ENCODE data around the gene RNF39. TPM values are rescaled to one million over a fixed set of nuclear protein-coding genes. Genes with fewer than 3 reads are reported as not detected.
"Not testable (repeated sequence)": the region's sequence is repeated elsewhere in the genome, so short reads cannot be mapped to it uniquely, and the experiment has no call there.

The RNF39 gene
- total RNA-seq: not detected
- long read RNA-seq: 0 reads

DNA sequence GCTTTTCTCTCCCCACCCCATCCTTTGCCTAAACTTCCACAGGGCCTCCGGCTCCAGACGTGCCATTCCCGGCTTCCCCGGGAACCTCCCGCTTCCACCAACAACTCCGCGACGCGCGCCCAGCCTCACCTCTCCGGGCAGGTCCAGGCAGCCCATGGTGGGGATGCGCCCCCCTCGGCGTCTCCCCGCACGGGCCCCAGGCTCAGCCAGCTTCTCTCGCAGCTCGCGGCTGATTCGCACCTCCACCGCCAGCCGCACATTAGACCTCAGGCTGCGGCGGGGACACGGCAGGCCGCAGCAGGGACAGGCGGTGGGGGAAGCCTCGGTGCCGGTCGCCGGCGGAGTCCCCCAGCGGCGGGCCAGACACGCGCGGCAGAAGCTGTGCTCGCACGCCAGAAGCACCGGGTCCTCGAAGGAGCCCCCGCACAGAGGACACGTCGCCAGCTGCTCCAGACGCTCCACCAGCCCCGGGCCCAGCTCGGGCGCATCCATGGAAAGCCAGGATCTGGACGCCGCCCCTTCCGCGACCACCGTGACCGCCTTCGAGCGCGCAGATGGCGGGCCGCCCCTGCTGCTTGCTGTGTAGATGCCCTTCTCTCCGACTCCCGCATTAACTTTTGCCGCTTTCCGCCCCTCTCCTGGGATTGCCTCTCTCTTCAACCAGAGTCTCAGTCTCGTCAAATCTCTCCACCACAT, at the start of gene RNF39:
TSS of gene RNF39 (minus strand) at position 676 of the 696 bp plus-strand sequence. CDS start at position 492, 184 bp downstream.
- intact Hi-C loops (cut with DNase I): no loop called here
- no peak for DNase-seq (ENCODE audit: low spot score)

DNA sequence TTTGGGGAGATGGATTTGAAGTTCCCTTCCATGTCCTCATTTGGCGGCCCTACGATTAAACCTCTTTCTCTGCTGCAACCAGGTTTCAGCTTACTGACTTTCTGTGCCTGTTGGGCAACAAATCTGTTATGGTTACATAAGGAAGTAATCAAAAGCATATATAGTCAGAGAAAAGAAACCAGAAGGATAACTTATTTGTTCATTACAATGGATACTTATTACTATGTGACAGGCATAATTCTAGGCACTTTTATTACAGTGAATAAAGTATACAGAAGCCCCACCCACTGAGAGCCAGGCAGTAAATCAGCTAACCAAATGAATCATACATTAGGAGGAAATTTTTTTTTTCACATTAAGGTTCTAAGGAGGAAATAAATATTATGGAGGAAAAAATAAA, 46.9 kb upstream of the RNF39 start:
- DNase-seq (ENCODE audit: low spot score): no peak
- intact Hi-C loops (cut with DNase I): no loop called here

GRCh38 chr6:30121446-30122366, 46.1 kb upstream of the RNF39 start:
- intact Hi-C loops (cut with DNase I): no loop called here

DNA sequence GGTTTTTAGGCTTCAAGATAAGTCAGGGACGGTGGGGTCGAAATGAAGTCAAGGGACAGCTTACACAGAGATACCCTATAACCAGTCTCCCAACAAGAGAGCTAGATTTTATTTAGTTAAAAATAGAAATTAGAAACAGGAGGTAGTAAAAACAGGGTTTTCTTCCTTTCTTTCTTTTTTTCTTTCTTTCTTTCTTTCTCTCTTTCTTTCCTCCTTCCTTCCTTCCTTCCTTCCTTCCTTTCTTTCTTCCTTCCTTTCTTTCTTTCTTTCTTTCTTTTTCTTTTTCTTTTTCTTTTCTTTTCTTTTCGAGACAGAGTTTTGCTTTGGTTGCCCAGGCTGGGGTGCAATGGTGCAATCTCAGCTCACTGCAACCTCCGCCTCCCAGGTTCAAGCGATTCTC, 43.1 kb upstream of the RNF39 start:
- DNase-seq (ENCODE audit: low spot score); intact Hi-C loops (cut with DNase I): not testable (repeated sequence)

More at GRCh38 chr6:30121446-30122366, 46.1 kb upstream of the RNF39 start:
- DNase-seq (ENCODE audit: low spot score): no peak

DNA sequence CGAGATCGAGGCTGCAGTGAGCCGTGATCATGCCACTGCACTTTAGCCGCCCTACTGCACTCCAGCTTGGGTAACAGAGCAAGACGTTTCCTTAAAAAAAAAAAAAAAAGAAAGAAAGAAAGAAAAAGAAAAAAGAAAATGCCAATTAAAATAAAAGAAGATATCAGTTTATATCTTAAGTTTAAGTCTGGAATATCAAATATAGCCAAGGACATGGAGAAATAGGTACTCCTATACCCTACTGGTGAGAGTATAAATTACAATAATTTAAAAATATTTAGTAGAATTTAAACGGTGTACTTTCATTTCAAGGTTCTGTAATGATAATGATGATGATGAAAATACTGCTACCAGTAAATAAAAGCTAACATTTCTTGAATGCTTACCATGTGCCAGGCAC, 41.2 kb upstream of the RNF39 start:
- intact Hi-C loops (cut with DNase I): no loop called here
- no peak for DNase-seq (ENCODE audit: low spot score)

DNA sequence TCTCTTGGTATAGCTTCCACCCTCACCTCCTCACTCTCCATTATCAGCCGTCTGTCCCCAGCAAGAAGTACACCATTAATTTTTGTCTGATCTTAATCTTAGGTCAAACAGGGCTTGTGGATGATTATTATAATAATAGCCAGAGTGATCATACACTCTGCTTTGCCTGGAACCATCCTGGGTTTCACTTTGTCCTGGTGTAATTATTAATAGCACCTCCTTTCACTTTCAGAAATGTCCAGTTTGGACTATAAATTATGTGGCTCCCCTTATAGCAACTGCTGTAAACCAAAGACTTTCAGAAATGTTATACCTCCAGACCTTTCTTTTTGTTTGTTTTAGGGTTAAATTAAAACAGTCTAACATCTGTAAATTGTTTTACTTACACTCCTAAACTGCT, 38.3 kb upstream of the RNF39 start:
- intact Hi-C loops (cut with DNase I): no loop called here

GRCh38 chr6:30113003-30113759, 37.6 kb upstream of the RNF39 start, which contains the start of gene TRIM31:
Gene TRIM31, minus strand, starts transcription at chr6:30113090. Its CDS starts 285 bp downstream, at chr6:30112805.
- DNase-seq (ENCODE audit: low spot score): no peak
- intact Hi-C loops (cut with DNase I): no loop called here

More for the DNA sequence above, 38.3 kb upstream of the RNF39 start:
- DNase-seq (ENCODE audit: low spot score): no peak

- DNase-seq (ENCODE audit: low spot score): no peak
- intact Hi-C loops (cut with DNase I): no loop called here
Observed at GRCh38 chr6:30112402-30112994, 36.9 kb upstream of the RNF39 start.

GRCh38 chr6:30111266-30111856, 35.8 kb upstream of the RNF39 start:
- intact Hi-C loops (cut with DNase I): no loop called here
- no peak for DNase-seq (ENCODE audit: low spot score)

DNA sequence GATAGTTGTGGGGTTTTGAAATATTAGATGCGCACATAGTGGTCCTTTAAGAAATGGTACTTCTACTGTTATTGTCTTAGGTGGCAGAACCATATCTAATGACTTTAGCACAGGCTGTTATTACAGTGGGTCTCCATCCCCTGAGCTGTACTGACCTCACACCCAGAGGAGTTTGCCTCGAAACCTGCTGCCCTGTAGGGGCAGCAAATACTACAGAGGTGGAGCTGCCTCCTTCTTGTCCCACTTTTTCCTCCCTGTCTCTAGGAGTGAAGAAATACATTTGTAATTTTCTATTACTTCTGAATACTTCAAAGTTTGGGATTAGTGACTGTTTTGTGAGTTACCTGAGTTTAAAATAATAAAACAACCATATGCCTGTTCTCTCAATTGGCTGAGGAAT, 29.1 kb upstream of the RNF39 start:
- DNase-seq (ENCODE audit: low spot score): no peak
- intact Hi-C loops (cut with DNase I): no loop called here

- no peak for DNase-seq (ENCODE audit: low spot score)
- intact Hi-C loops (cut with DNase I): loop anchor here (1.0 to 2.0 kb wide), 2 partner anchors 27 to 37 kb away; partner anchors contain the start of gene PPP1R11
Observed at GRCh38 chr6:30103872-30104179, 28.3 kb upstream of the RNF39 start.

GRCh38 chr6:30102970-30103871, 27.7 kb upstream of the RNF39 start:
- DNase-seq (ENCODE audit: low spot score): peak; percentile 89
- intact Hi-C loops (cut with DNase I): loop anchor here (1.0 to 2.0 kb wide), 2 partner anchors 28 to 36 kb away; partner anchors contain the start of gene PPP1R11

DNA sequence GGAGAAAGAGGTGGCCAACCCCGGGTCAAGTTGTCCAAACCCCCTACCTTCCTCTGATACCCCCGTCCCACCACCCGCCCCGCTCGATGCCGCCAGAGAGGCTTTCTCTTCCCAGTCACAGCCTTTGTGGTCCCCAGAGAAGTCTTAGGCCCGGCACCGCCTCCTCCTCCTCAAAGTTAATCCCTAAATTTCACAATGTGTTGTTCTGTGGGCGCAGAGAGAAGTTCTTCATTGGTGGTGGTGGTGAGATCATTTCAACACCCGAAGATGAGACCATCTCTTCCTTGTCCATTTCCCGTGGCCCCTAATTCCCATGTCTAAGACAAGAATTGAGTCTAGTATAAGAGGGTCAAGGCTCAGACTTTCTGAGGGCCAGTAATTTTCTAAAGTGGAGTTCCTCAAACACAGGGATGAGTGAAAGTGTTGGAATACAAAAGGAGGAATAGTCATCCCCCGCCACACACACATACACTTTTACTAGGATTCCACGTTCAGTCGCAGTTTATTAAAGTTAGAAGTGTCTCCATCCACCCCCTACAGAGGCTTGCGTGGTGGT, 26.9 kb upstream of the RNF39 start:
- no peak for DNase-seq (ENCODE audit: low spot score)

GRCh38 chr6:30101444-30102413, 26.2 kb upstream of the RNF39 start:
- intact Hi-C loops (cut with DNase I): loop anchor here (2.0 kb wide), 1 partner anchor 35 kb away; the partner anchor contains the start of gene PPP1R11
- DNase-seq (ENCODE audit: low spot score): peak; percentile 97

More for the DNA sequence above, 26.9 kb upstream of the RNF39 start:
- intact Hi-C loops (cut with DNase I): loop anchor here (2.0 kb wide), 1 partner anchor 36 kb away; the partner anchor contains the start of gene PPP1R11

DNA sequence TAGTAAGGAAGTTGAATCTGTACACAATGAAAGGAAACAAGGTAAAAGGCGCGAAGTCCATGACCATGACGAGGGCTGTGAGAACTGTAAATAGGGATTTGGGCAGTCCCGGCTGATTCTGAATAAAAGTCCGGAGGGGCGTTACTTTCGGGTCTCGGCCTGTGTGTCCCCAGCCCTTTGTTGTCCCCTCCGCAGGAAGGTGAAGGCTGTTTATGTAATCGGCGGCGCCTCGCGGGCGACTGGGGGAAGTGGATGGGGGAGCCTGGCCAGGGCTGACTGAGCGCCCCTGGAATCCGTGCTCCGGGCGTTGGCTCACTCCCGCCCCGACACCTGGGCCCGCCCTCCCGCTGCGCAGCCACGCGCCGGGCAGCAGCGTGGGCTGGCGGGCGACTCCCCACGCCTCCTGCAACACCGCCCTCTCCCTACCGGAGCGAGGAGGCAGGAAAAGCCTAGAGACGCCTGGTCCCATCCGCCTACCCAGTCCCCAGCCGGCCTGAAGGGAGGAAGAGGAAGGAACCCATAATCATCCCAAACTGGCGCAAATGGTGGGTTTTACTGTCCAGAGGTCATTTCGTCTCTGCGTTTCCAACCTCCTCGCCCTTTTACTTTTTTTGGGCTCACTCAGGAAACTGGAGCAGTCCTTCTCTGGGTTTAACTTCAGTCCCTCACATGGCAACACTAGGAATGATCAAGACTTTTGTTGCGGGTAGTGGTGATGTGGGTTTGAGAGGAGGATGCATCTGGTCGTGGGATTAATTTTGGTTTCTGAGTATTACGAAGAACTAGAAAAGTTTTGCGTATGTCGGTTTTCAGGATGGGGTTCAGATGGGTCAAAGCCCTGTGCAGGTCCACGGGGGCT, 25.2 kb upstream of the RNF39 start:
- no peak for DNase-seq (ENCODE audit: low spot score)

DNA sequence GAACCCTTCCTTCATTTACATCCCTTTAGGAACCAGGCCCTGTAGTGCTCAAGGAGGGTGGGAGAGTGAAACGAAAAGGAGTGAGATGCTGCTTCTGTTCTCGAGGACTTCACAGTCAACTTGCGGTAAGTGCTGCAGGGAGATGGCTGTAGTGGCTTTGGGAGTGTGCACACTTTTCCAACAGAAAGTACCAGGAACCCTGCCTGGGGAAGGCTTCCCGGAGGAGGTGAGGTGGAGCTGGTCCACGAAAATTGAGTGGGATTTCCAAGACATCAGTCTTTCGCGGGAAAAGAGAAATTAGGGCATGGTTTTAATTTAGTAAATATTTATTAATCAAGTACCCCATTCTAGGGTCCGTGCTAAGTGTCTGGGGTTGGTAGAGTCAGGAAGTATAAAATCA, 24.6 kb upstream of the RNF39 start:
- no peak for DNase-seq (ENCODE audit: low spot score)

More for the DNA sequence above, 25.2 kb upstream of the RNF39 start:
- intact Hi-C loops (cut with DNase I): no loop called here

More for the DNA sequence above, 24.6 kb upstream of the RNF39 start:
- intact Hi-C loops (cut with DNase I): no loop called here

All from cardiac septum (tissue), 1 donor.